HL-60 (cell line): ENCODE data around the gene LUC7L.

Experiments used
- DNase-seq, 2 experiments: peaks; one replicate each; pipeline ENCODE4 v3.0.0-alpha.2; 2010 to 2020; ENCODE audit warnings: low read depth in 1 of 2, low spot score in 1 of 2
- H3K27ac ChIP-seq: fragments of 250-450 bp; sonication (Bioruptor Pico); replicated peaks from 2 replicates; pipeline ENCODE4 v1.5.1; 2020; ENCODE audit warnings: mild to moderate bottlenecking, moderate library complexity
- H3K27me3 ChIP-seq: fragments of 250-450 bp; sonication (Bioruptor Pico); 2 replicates; pipeline ENCODE4 v1.5.1; 2021; ENCODE audit warnings: mild to moderate bottlenecking, moderate library complexity; ENCODE audit not compliant: insufficient read depth, poor library complexity, severe bottlenecking
- H3K4me3 ChIP-seq: replicated peaks from 2 replicates; pipeline ENCODE4 v1.5.1; 2011; ENCODE audit warnings: mild to moderate bottlenecking, control low read depth, low read length; ENCODE audit not compliant: insufficient read depth
- GABPA ChIP-seq: IDR thresholded peaks from 2 replicates; pipeline ENCODE4 v1.6.1; 2012; ENCODE audit warnings: low read depth
- POLR2AphosphoS5 ChIP-seq: IDR thresholded peaks from 2 replicates; pipeline ENCODE4 v1.6.1; 2012; ENCODE audit warnings: low read depth
- SPI1 ChIP-seq: IDR thresholded peaks from 2 replicates; pipeline ENCODE4 v1.6.1; 2012; ENCODE audit warnings: low read depth, mild to moderate bottlenecking, borderline replicate concordance
- TF ChIP-seq, protein P1 (sequence below): IDR thresholded peaks from one replicate; pipeline ENCODE4 v1.5.1; 2011; ENCODE audit warnings: low read length, control low read depth, inconsistent platforms; ENCODE audit not compliant: insufficient read depth
- TF ChIP-seq, protein P2 (sequence below): IDR thresholded peaks from 2 replicates; pipeline ENCODE4 v1.6.1; 2012; ENCODE audit warnings: low read depth; ENCODE audit not compliant: insufficient replicate concordance

Gene LUC7L

DNA sequence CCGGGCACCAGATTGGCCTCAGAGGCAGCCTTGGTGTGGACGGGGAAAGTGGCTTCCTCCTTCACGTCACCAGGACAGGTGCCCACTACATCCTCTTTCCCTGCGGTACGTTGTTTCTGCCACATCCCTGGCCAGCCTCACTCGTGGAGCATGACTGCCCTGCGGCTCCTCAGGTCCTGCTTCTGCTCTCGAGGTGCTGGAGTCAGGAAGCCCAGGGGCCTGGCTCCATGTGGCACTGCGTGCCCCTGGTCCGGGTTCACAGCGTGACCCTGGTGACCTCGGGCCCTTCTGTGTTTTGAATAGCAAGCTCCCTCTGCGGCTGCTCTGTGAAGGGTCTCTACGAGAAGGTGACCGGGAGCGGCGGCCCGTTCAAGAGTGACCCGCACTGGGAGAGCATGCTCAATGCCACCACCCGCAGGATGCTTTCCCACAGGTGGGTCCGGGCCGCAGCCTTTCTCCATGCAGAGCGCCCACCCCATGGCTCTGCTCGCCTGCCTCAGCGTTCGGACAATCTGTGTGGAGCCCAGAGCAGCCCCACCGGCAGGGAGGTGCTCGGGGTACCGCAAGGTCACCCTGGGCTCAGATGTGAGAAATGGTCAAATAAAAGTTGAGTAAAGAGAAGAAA is 33.0 kb upstream of the LUC7L start:
- H3K27me3 ChIP-seq, result no peaks in the 10 kb centered on the region
- no peak for DNase-seq
- no peak overlapping the region for H3K27ac ChIP-seq
- H3K4me3 ChIP-seq, result no peak overlapping the region
- TF ChIP-seq, protein P1, sequence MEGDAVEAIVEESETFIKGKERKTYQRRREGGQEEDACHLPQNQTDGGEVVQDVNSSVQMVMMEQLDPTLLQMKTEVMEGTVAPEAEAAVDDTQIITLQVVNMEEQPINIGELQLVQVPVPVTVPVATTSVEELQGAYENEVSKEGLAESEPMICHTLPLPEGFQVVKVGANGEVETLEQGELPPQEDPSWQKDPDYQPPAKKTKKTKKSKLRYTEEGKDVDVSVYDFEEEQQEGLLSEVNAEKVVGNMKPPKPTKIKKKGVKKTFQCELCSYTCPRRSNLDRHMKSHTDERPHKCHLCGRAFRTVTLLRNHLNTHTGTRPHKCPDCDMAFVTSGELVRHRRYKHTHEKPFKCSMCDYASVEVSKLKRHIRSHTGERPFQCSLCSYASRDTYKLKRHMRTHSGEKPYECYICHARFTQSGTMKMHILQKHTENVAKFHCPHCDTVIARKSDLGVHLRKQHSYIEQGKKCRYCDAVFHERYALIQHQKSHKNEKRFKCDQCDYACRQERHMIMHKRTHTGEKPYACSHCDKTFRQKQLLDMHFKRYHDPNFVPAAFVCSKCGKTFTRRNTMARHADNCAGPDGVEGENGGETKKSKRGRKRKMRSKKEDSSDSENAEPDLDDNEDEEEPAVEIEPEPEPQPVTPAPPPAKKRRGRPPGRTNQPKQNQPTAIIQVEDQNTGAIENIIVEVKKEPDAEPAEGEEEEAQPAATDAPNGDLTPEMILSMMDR, result no peak
- TF ChIP-seq SPI1, result no peak
- TF ChIP-seq, protein P2, sequence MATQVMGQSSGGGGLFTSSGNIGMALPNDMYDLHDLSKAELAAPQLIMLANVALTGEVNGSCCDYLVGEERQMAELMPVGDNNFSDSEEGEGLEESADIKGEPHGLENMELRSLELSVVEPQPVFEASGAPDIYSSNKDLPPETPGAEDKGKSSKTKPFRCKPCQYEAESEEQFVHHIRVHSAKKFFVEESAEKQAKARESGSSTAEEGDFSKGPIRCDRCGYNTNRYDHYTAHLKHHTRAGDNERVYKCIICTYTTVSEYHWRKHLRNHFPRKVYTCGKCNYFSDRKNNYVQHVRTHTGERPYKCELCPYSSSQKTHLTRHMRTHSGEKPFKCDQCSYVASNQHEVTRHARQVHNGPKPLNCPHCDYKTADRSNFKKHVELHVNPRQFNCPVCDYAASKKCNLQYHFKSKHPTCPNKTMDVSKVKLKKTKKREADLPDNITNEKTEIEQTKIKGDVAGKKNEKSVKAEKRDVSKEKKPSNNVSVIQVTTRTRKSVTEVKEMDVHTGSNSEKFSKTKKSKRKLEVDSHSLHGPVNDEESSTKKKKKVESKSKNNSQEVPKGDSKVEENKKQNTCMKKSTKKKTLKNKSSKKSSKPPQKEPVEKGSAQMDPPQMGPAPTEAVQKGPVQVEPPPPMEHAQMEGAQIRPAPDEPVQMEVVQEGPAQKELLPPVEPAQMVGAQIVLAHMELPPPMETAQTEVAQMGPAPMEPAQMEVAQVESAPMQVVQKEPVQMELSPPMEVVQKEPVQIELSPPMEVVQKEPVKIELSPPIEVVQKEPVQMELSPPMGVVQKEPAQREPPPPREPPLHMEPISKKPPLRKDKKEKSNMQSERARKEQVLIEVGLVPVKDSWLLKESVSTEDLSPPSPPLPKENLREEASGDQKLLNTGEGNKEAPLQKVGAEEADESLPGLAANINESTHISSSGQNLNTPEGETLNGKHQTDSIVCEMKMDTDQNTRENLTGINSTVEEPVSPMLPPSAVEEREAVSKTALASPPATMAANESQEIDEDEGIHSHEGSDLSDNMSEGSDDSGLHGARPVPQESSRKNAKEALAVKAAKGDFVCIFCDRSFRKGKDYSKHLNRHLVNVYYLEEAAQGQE, result no peak
- no peak for TF ChIP-seq POLR2AphosphoS5
- no peak for TF ChIP-seq GABPA

DNA sequence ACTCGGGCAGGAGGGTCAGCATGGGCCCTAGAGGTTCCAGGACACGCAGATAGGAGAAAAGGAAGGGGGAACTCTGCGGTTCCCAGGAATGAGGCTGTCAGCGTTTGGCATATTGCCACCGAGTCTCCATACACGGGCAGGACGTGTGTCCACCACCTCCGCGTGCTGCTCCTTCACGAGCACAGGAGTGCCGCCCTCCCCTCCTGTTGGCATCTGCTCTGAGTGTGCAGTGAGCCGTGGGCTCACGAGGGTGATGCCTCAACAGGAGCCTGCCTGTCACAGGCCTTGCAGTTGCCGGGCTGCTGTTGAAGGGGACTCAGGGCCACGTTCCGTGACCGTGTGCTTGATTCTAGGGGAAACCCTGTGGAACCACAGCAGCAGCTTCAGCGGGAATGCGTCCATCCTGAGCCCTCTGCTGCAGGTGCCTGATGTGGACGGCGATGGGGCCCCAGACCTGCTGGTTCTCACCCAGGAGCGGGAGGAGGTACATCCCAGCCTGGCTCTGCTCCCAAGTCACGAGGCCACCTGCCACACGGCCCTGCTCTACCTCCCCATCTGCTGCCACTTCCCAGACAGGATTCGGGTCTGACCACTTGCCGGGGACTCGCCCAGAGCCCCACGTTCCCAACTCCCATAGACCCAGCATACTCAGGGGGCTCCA is 31.9 kb upstream of the LUC7L start:
- no peak for DNase-seq

DNA sequence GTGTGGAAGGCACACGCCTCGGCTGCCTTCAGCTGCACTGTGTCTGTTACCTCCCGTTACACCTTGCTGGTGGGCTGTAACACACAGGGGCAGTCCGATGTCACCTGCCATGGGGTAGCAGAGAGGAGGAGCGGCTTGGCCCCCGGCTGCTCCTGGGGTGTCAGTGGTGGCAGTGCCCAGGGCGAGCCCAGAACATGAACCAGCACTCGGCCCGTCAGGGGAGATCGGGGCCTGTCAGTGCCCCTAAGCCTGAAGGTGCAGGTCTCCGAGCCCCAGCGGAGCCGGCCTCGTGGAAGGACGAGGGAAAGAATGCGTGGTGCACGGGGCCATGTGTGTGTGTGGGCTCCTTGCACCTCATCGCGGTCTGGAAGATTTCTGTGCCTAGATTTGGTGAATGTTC is 31.1 kb upstream of the LUC7L start:
- Histone ChIP-seq H3K27me3 (no peaks in the 10 kb centered on the region), H3K4me3 (no peak overlapping the region), H3K27ac (no peak overlapping the region)
- TF ChIP-seq, protein P1, result no peak
- TF ChIP-seq POLR2AphosphoS5, result no peak
- no peak for DNase-seq

More for the DNA sequence above, 31.9 kb upstream of the LUC7L start:
- Histone ChIP-seq H3K4me3 (no peak overlapping the region), H3K27ac (no peak overlapping the region), H3K27me3 (no peaks in the 10 kb centered on the region)
- TF ChIP-seq, protein P1, result no peak
- TF ChIP-seq, protein P2, result no peak
- no peak for TF ChIP-seq SPI1
- no peak for TF ChIP-seq POLR2AphosphoS5
- TF ChIP-seq GABPA, result no peak
